NOMO-1 treated with dmso at 0.1 percent for 144 hours (cell line): Measurements from ENCODE around the gene SLC6A3.
A peak's percentile ranks its signal among the peaks of the same experiment; 100 is the strongest.

Experiments
- DNase-seq: peaks from one replicate; lab custom pipeline; 2025; ENCODE audit not compliant: unreplicated experiment; lab: John Stamatoyannopoulos, UW

The SLC6A3 gene

DNA sequence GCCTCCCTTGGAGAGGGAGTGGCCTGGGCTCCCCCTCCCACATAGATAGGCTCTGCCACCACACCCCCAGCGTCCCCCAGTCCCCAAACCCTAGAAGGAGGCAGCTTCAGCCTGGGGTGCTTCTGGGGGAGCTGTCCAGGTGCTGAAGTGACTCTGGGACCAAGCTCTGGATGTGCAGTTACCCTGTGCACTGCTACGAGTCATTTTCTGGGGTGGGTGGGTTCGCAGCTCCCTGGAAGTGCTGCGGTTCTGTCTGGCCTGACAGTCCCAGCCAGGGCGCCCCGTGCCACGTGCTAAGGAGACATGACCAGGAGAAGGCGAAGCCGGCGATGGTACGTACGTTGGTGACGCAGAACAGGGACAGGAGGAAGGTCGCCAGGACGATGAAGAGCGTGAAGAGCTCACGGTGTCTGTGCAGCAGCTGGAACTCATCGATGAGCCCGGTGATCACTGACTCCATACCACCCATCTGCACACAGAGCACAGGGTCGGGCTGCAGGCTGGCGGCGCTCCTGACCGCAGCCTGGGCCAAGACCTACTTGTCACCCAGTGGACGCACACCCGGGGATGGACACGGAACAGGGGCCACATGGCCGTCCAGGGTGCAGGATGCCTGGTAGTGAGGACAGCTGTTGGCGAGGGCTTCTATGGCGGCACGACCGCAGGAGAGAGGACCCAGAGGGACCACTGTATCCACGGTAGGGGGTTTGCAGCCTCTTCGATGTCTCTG, 35.7 kb downstream of the SLC6A3 start:
- peak; percentile 45 for DNase-seq

GRCh38 chr5:1406681-1407640, 38.3 kb downstream of the SLC6A3 start:
- DNase-seq, result no peak

DNA sequence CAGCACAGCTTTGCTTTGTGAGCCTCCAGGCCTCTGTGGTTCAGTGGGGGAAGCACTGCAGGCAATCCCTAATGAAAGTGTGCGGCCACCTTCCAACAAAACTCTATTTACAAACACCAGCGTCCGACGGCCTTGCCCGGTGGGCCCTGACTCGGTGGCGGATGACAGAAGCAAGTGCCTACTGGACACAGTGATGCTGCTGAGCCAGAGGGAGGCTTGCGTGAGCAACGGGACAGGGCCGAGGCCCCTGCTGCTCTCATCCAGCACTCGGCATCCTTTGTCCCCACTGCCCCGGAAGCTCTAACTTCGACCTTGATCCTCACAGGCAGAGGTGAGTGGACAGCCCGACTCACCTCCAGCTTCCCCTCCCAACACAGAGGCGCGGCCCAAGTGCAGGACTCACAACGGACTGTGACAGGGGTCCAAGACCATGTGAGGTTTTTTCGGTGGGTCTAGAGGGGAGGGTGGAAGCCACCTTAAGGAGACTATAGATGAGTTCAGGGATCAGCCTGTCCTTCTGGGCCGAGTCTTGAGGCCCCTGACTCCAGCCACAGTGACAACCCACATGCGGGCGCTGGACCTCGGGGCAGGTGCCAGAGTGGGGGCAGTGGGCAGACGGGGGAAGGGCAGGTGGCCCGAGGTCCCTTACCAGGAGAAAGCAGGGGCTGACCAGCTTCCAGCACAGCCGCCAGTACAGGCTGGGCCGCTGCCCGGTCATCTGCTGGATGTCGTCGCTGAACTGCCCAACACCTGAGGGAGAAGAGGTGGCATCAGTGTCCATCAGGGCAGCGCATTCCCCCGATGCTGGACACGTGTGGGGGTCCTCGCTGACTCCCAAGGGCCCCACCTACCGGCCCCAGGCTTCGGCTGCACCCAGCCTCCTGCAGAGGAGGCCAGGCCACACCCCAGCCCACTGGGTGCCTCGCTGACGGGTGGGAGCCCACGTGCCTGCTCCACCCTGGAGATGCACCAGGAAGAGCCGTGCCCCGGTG, 39.4 kb downstream of the SLC6A3 start:
- no peak for DNase-seq

DNA sequence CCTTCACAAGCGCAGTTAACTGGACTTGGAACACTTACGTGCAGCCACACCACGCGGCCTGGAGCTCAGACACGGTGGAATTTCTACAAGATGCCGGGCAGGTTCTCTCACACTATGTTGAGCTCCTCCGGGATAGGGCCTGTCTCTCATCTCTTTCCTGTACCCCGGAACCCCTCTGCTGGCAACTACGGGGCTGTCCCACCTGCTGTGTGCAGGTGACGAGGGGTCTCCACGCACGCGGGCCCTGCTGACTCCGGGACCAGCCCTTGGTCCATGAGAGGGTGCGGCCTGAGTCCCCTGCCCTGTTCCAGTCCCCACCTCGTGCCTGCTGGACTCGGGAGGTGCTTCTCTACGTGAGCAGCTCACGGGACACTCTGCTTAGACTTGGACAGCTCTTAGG, 40.1 kb downstream of the SLC6A3 start:
- no peak for DNase-seq

DNA sequence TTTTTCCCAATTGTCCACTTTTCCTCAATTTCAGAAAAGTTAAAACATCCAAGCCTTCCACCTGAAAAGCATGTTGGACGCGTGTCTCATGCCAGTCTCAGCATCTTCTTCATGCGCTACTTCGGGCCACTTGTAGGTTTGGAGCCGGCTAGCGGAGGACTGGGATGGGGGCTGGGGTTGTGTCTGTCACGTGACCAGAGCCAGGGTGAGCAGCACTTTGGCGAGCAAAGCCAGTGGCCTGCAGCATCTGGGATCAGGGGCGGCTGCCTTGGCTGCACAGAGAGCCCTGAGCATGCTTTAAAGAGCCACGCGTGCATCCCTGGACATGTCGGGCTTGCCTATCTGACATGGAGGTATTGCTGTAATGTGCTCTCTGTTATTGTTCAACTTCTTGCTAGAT, 41.2 kb downstream of the SLC6A3 start:
- no peak for DNase-seq

- DNase-seq, result no peak
Measured at GRCh38 chr5:1402611-1403255, 42.5 kb downstream of the SLC6A3 start.

DNA sequence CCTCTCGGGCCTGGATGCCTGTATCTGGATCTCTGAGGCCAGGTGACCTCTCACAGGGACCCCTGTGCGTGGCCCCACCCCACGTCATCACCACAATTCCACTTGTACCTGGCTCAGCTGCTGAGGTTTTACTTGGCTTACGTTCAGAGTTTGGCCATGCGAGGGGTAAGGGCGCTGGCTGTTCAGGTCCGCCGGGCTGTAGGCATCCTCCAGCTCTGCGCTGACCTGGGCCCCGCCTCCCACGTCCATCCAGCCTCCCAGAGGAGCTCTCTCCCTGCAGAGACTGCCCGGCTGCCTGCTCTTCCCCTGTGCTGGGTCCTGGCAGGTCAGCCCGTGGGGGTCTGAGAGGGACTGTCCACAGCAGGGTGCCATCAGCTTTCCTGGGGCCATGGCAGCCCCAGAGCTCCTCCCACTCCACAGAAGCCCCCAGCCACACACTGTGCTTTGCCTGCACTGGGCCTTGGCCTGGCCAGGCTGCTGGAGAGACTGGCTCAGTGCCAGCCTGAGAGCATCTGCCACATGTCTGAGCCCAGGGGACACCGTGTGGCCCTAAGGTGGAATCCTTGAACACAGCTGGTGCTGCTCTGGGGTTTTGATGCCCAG, 43.6 kb downstream of the SLC6A3 start:
- no peak for DNase-seq

DNA sequence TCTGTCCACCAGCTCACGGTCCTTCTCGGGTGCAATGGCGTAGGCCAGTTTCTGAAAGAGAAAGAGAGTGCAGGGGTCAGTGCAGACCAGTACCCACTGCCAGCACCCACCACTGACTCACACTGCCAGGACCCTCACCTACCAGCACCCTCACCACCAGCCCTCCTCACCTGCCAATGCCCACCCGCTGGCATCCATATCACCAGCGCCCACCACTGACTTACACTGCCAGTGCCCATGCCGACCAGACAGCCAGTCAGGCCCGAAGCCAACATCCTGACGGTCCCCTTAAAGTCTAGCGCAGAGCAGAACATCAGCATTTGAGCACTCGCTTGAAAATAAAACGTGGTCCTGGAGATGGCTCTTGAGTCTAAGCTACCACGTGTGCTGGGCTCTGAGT, 44.3 kb downstream of the SLC6A3 start:
- DNase-seq, result no peak

DNA sequence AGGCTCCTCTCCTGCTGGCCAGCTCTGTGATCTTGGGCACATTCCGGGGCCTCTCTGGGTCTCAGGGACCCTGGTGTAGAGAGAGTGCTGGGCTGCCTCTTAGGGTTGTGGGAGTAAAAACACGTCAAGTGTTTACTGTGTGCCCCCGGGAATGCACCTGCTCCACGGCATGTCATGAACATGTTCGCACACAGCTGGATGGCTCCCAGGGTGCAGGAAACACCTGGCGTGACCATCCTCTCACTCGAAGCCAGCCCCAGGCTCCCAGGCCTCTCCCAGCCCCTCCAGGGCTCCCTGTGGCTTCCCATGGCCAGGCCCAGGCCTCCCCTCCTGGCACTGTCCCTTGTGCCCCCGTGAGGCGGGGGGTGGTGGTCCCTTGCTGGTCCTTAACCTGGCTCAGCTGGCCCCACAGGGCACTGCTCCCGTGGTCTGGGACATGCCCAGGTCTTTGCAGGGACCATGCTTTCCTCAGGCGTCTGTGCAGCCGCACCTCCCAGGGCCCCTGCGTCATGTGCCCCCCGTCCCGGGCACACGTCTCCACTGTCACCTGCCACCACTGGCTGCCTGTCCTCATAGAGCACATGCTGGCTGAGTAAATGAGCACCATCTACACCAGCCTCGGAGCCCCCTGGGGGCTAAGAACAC, 44.9 kb downstream of the SLC6A3 start:
- DNase-seq, result no peak

DNA sequence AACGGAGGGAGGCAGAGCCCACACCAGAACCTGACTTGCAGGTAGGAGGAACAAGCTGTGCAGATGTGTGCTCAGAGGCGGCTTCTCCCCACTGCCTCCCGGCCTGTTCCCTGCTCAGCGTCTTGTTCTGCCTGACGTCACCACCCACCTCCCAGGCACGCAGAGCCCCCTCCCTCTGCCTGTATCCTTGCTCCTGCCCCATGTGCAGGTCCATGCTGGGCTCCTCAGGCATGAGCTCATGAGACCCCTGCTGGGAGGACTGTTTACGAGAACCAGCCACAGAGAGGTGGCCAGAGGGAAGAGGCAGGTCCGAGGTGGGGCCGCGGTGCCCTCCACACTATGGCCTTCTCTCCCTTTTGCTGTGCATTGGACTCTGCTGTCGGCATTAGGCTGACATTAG, 45.5 kb downstream of the SLC6A3 start:
- DNase-seq, result no peak

GRCh38 chr5:1396293-1396816, 48.9 kb downstream of the SLC6A3 start:
- no peak for DNase-seq

GRCh38 chr5:1394881-1395860, 50.1 kb downstream of the SLC6A3 start:
- DNase-seq, result no peak

- no peak for DNase-seq
Measured at GRCh38 chr5:1393571-1394501, 51.4 kb downstream of the SLC6A3 start.

GRCh38 chr5:1392801-1393565, 52.3 kb downstream of the SLC6A3 start:
- no peak for DNase-seq

DNA sequence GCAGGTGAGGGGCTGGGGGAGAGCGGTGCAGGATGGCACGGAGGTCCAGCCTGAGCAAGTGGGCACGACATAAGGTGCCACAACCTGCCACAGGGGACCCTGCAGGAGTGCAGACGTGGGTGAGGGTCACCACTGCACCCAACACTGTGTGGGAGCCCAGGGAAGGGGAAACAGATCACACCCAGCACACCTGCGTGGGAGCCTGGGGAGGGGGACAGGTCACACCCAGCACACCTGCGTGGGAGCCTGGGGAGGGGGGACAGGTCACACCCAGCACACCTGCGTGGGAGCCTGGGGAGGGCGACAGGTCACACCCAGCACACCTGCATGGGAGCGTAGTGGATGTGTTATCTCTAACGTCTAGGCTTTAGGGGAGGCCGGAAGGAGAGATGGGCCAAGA, 53.0 kb downstream of the SLC6A3 start:
- no peak for DNase-seq

DNA sequence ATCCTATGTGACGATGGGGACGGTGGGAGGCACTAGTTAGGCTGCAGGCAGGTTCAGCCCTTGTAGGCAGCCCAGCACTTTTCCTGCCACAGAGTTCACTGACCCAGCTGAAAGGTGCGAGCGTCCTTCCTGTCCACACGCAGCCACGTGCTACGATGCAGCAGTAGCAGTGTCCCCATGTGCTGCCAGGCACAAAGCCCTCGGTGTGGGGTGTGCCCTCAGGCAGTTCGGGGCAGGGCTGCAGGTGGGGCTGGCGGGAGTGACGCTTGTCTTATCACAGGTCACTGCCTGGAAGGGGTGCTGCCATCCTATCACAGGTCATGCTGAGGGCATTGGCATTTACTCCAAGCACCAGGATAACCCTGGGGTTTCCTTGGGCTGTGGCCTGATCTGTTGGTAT, 53.5 kb downstream of the SLC6A3 start:
- no peak for DNase-seq
